Hepatocyte (in vitro differentiated cells): ENCODE measurements around the gene MYO18B. TPM values are rescaled to one million over a fixed set of nuclear protein-coding genes. Genes with fewer than 3 reads are reported as not detected.

Experiments
- DNase-seq: peaks from one replicate; pipeline ENCODE4 v3.0.0-alpha.2; 2016; ENCODE audit warnings: low spot score
- H2AFZ ChIP-seq: fragments of 200-600 bp; sonication (generic); 2 replicates; pipeline ENCODE4 v1.6.0; 2016; ENCODE audit warnings: antibody characterized with exemption, mild to moderate bottlenecking
- H3K27ac ChIP-seq: fragments of 200-600 bp; sonication (generic); 2 replicates; pipeline ENCODE4 v1.5.1; 2016; ENCODE audit warnings: mild to moderate bottlenecking
- H3K27me3 ChIP-seq: fragments of 200-600 bp; sonication (generic); 2 replicates; pipeline ENCODE4 v1.6.1; 2016
- H3K36me3 ChIP-seq: fragments of 200-600 bp; sonication (generic); replicated peaks from 2 replicates; pipeline ENCODE4 v1.5.1; 2016; ENCODE audit warnings: low read depth; ENCODE audit not compliant: insufficient read depth
- H3K4me1 ChIP-seq: fragments of 200-600 bp; sonication (generic); 2 replicates; pipeline ENCODE4 v1.5.1; 2016; ENCODE audit warnings: mild to moderate bottlenecking, moderate library complexity; ENCODE audit not compliant: insufficient read depth
- H3K4me2 ChIP-seq: fragments of 200-600 bp; sonication (generic); 2 replicates; pipeline ENCODE4 v1.6.0; 2016
- H3K4me3 ChIP-seq: fragments of 200-600 bp; sonication (generic); 2 replicates; pipeline ENCODE4 v1.5.1; 2016; ENCODE audit warnings: mild to moderate bottlenecking
- H3K79me2 ChIP-seq: fragments of 200-600 bp; sonication (generic); 2 replicates; pipeline ENCODE4 v1.6.0; 2017; ENCODE audit warnings: mild to moderate bottlenecking
- H3K9me2 ChIP-seq: fragments of 200-600 bp; sonication (generic); replicated peaks from 2 replicates; pipeline ENCODE4 v1.6.0; 2017; ENCODE audit warnings: mild to moderate bottlenecking; ENCODE audit not compliant: insufficient read depth
- H3K9me3 ChIP-seq: fragments of 200-600 bp; sonication (generic); 2 replicates; pipeline ENCODE4 v1.5.1; 2016; ENCODE audit warnings: low read depth, mild to moderate bottlenecking
- H4K20me1 ChIP-seq: fragments of 200-600 bp; sonication (generic); 2 replicates; pipeline ENCODE4 v1.6.0; 2016; ENCODE audit warnings: mild to moderate bottlenecking; ENCODE audit not compliant: insufficient read depth, poor library complexity, severe bottlenecking
- EZH2 ChIP-seq: fragments of 200-600 bp; sonication (generic); IDR thresholded peaks from 2 replicates; pipeline ENCODE4 v1.6.1; 2016; ENCODE audit warnings: antibody characterized with exemption, mild to moderate bottlenecking, borderline replicate concordance
- EZH2phosphoT487 ChIP-seq: fragments of 200-600 bp; sonication (generic); IDR thresholded peaks from one replicate; pipeline ENCODE4 v1.6.1; 2018; ENCODE audit warnings: antibody characterized with exemption, mild to moderate bottlenecking, low read depth, moderate library complexity; ENCODE audit not compliant: unreplicated experiment, severe bottlenecking
- WGBS: methylation state at CpG from one replicate; pipeline ENCODE4 v1.1.6; 2016; ENCODE audit warnings: low lambda C conversion rate; ENCODE audit errors: missing lambda C conversion rate; 5-methylcytosine and 5-hydroxymethylcytosine counted together
- polyA plus RNA-seq: library from polyadenylated mRNA; unstranded; fragments of >200 nt; fragmentation: Nextera tagmentation; extraction: Ambion mirVana; gene quantifications from 2 replicates; pipeline ENCODE4 v1.2.1, GENCODE V29; 2016
- total RNA-seq: library from RNA; depleted of rRNA; stranded (reverse); fragments of >200 nt; gene quantifications from 2 replicates; pipeline ENCODE4 v1.2.3, GENCODE V29; 2014
- TF ChIP-seq, protein P1 (sequence below): fragments of 200-600 bp; sonication (generic); IDR thresholded peaks from 2 replicates; pipeline ENCODE4 v1.5.1; 2016; ENCODE audit warnings: antibody characterized with exemption, mild to moderate bottlenecking; ENCODE audit not compliant: poor library complexity

Gene MYO18B
- total and polyA plus RNA-seq, 2 experiments from 2014 or later = 0.23 TPM; not detected in 1

DNA sequence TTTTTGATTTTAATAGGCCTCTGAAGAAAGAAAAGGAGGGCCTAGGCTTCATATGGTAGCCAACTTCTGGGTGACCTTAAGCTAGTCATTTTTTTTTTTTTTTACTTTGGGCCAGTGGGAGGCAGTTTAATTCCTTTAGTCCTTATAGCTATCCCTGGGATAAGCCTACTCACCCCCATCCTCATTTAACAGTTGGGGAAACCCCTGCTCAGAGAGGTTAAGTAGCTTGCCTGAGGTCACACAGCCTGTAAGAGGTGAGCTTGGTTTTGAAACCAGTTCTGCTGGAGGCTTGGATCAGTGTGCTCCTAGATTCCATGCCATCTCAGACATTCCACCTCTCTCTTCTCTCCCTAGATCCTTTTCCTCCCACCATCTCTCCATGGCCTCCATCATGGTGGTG lies 86.4 kb downstream of the MYO18B start:
- DNase-seq = no peak
- Histone ChIP-seq H3K36me3 (no peaks in the 10 kb centered on the region), H3K27me3 (no peaks in the 10 kb centered on the region), H3K27ac (no peak overlapping the region), H3K4me3 (no peak overlapping the region), H4K20me1 (no peaks in the 10 kb centered on the region), H3K79me2 (no peaks in the 10 kb centered on the region), H2AFZ (no peak overlapping the region), H3K4me1 (no peaks in the 10 kb centered on the region), H3K9me3 (no peaks in the 10 kb centered on the region), H3K4me2 (no peak overlapping the region), H3K9me2 (no peaks in the 10 kb centered on the region)
- TF ChIP-seq EZH2phosphoT487 (no peak), EZH2 (no peak)
- TF ChIP-seq, protein P1, sequence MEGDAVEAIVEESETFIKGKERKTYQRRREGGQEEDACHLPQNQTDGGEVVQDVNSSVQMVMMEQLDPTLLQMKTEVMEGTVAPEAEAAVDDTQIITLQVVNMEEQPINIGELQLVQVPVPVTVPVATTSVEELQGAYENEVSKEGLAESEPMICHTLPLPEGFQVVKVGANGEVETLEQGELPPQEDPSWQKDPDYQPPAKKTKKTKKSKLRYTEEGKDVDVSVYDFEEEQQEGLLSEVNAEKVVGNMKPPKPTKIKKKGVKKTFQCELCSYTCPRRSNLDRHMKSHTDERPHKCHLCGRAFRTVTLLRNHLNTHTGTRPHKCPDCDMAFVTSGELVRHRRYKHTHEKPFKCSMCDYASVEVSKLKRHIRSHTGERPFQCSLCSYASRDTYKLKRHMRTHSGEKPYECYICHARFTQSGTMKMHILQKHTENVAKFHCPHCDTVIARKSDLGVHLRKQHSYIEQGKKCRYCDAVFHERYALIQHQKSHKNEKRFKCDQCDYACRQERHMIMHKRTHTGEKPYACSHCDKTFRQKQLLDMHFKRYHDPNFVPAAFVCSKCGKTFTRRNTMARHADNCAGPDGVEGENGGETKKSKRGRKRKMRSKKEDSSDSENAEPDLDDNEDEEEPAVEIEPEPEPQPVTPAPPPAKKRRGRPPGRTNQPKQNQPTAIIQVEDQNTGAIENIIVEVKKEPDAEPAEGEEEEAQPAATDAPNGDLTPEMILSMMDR = no peak

DNA sequence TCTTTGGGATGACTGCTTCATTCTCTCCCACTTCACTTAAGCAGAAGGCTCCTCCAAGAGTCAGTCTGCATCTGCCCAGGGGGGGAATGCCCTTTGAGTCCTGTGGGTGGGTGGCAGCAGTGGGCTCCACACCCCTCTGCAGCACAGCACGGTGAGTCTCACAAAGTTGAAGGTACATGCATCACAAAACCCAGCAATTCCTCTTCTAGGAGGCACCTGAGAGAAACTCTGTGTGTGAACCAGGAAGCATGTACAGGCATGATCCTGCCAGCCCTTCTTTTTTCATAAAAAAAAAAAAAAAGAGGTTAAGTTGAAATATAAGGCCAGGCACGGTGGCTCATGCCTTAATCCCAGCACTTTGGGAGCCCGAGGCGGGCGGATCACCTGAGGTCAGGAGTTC lies 87.2 kb downstream of the MYO18B start:
- TF ChIP-seq, protein P1 = no peak
- no peak for TF ChIP-seq EZH2phosphoT487
- no peak for TF ChIP-seq EZH2
- WGBS = 88% methylated on average over 5 of the region's 5 CpGs
- H3K9me3 ChIP-seq = no peaks in the 10 kb centered on the region

DNA sequence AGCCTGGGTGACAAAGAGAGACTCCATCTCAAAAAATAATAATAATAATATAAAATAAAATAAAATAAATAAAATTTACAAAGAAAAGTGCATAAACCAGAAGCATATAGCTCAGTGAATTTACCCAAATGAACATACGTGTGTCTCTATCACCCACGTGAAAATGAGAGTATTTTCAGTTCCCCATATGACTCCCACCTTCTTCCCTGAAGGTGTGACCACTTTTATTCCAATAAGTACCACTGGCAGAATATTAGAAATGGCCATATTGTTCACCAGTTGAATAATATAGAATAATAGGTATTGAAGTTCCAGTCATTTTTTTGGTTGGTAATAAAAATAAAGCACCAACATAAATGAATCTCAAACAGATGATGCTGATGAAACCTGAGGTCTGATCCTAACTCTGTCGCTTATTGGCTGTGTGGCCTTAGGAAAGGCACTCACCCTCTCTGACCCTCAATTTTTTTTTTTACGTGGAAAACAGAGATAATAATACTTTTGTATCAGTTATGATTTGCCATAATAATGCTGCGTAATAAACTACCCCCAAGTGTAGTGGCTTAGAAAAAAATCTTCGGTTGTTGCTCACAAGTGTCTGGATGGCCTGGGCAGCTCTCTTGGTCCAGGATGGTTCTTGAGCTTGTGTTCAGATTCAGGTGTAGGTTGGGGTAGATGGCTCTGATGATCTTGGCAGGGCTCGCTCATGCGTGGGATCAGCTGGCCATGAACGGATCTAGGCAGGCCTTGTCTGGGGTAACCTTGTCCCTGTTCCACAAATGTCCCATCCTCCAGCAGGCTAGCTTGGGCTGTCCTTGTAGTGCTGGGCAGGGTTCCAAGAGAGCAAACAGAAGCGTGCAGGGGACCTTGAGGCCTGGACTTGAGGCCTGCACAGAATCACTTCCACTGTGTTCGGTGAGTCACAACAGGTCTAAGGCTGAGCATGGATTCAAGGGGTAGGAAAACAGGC lies 88.1 kb downstream of the MYO18B start:
- no peak for TF ChIP-seq EZH2
- TF ChIP-seq, protein P1 = no peak
- no peak for TF ChIP-seq EZH2phosphoT487
- no peaks in the 10 kb centered on the region for H3K4me1 ChIP-seq
- H3K79me2 ChIP-seq = no peaks in the 10 kb centered on the region
- no peaks in the 10 kb centered on the region for H3K27me3 ChIP-seq
- H3K36me3 ChIP-seq = no peaks in the 10 kb centered on the region
- H3K4me3 ChIP-seq = no peak overlapping the region
- WGBS = 92% methylated on average over 11 of the region's 11 CpGs
- H3K4me2 ChIP-seq = no peak overlapping the region
- no peaks in the 10 kb centered on the region for H3K9me2 ChIP-seq
- no peak for DNase-seq
- H3K9me3 ChIP-seq = no peaks in the 10 kb centered on the region
- no peak overlapping the region for H2AFZ ChIP-seq
- no peaks in the 10 kb centered on the region for H4K20me1 ChIP-seq
- no peak overlapping the region for H3K27ac ChIP-seq

More for the DNA sequence above, 87.2 kb downstream of the MYO18B start:
- H4K20me1 ChIP-seq = no peaks in the 10 kb centered on the region
- DNase-seq = no peak
- no peak overlapping the region for H2AFZ ChIP-seq
- H3K4me2 ChIP-seq = no peak overlapping the region
- H3K27ac ChIP-seq = no peak overlapping the region
- H3K4me1 ChIP-seq = no peaks in the 10 kb centered on the region
- H3K4me3 ChIP-seq = no peak overlapping the region
- H3K27me3 ChIP-seq = no peaks in the 10 kb centered on the region
- H3K9me2 ChIP-seq = no peaks in the 10 kb centered on the region
- no peaks in the 10 kb centered on the region for H3K79me2 ChIP-seq
- no peaks in the 10 kb centered on the region for H3K36me3 ChIP-seq
